K562 (cell line): Measurements from ENCODE around the gene LRRC4C. TPM values are rescaled to one million over a fixed set of nuclear protein-coding genes. Genes with fewer than 3 reads are reported as not detected.

ENCODE experiments used
- ATAC-seq: fragments of 200-7000 bp; cut with Tn5 transposase; 3 replicates; pipeline ENCODE4 v1.9.1; 2020; ENCODE audit warnings: moderate library complexity
- BruUV-seq: library from RNA; stranded (reverse); fragments of 400-500 nt; replicated peaks from 2 replicates; lab custom pipeline; 2021; lab: Mats Ljungman, UMichigan
- CTCF ChIA-PET: fragments of 300-600 bp; formaldehyde crosslinking; extraction: SDS; loops from one replicate; lab custom pipeline; 2021; ENCODE audit warnings: low intra/inter-chr PET ratio; lab: Yijun Ruan, JAX
- POLR2A ChIA-PET: fragments of 300-600, 350-650 bp; sonication (Branson Sonifier 250); formaldehyde crosslinking; extraction: SDS; loops from one replicate; lab custom pipeline; 2021; ENCODE audit warnings: antibody characterized with exemption, inconsistent platforms; lab: Yijun Ruan, JAX
- DNase-seq, 4 experiments: peaks; one replicate each; pipeline versions ENCODE4 v3.0.0 to v3.0.0-alpha.2; 2011 to 2018; ENCODE audit warnings: low spot score in 3 of 4, mixed read lengths in 3 of 4; ENCODE audit errors: extremely low read depth in 1 of 4
- FAIRE-seq: peaks from 2 replicates; lab custom pipeline; 2011; peaks lifted over from hg19 to GRCh38; lab: Jason Lieb, UNC
- H2AFZ ChIP-seq: 2 replicates; pipeline ENCODE4 v1.6.0; 2011; ENCODE audit warnings: low read depth, low read length, control low read depth, inconsistent platforms
- H3K27ac ChIP-seq: fragments of 200-600 bp; 3 replicates; pipeline ENCODE4 v1.8.0; 2011; ENCODE audit warnings: low read depth, mild to moderate bottlenecking, control low read depth, inconsistent platforms, low read length, moderate library complexity, mixed read lengths; ENCODE audit errors: extremely low read depth
- H3K27me3 ChIP-seq, 2 experiments: fragments of 300-600 bp in 1 of 2; 2 replicates in 1 of 2; 3 replicates in 1 of 2; pipeline versions ENCODE4 v1.6.0 to v1.8.0; 2011; ENCODE audit warnings: inconsistent platforms in 2 of 2, low read length in 2 of 2, mild to moderate bottlenecking in 1 of 2, mixed read lengths in 1 of 2, moderate library complexity in 1 of 2; ENCODE audit not compliant: control insufficient read depth in 2 of 2, insufficient read depth in 2 of 2
- H3K36me3 ChIP-seq: fragments of 300-600 bp; 3 replicates; pipeline ENCODE4 v1.8.0; 2011; ENCODE audit warnings: mild to moderate bottlenecking, low read length, inconsistent platforms; ENCODE audit not compliant: control insufficient read depth, insufficient read depth
- H3K4me1 ChIP-seq, 2 experiments: fragments of 200-600 bp in 1 of 2; replicated peaks in 1 of 2; 2 replicates in 1 of 2; 3 replicates in 1 of 2; pipeline versions ENCODE4 v1.5.1 to v1.8.0; 2011; ENCODE audit warnings: inconsistent platforms in 2 of 2, low read length in 2 of 2, mild to moderate bottlenecking in 1 of 2, mixed read lengths in 1 of 2, moderate library complexity in 1 of 2; ENCODE audit not compliant: control insufficient read depth in 2 of 2, insufficient read depth in 2 of 2
- H3K4me2 ChIP-seq: 2 replicates; pipeline ENCODE4 v1.6.1; 2011; ENCODE audit warnings: low read length, control low read depth, inconsistent platforms, mixed read lengths; ENCODE audit not compliant: insufficient read depth
- H3K4me3 ChIP-seq: fragments of 200-600 bp; sonication (generic), shearing (Covaris generic); 2 replicates; pipeline ENCODE4 v1.5.1; 2016; ENCODE audit warnings: control low read depth, inconsistent platforms
- H3K79me2 ChIP-seq: fragments of 200-600 bp; 3 replicates; pipeline ENCODE4 v1.8.0; 2011; ENCODE audit warnings: low read length, inconsistent platforms; ENCODE audit not compliant: control insufficient read depth, insufficient read depth
- H3K9ac ChIP-seq, 2 experiments: 2 replicates each; pipeline versions ENCODE4 v1.6.0 to v1.6.1; 2011; ENCODE audit warnings: low read depth in 2 of 2, low read length in 2 of 2, control low read depth in 1 of 2, inconsistent platforms in 1 of 2, mild to moderate bottlenecking in 1 of 2, mixed read lengths in 1 of 2; ENCODE audit not compliant: insufficient read depth in 1 of 2
- H3K9me1 ChIP-seq: one replicate; pipeline ENCODE4 v1.6.0; 2011; ENCODE audit warnings: inconsistent platforms, mild to moderate bottlenecking, low read length, moderate library complexity; ENCODE audit not compliant: control insufficient read depth, insufficient read depth
- H3K9me3 ChIP-seq: replicated peaks from 2 replicates; pipeline ENCODE4 v1.5.1; 2011; ENCODE audit warnings: low read depth, low read length, inconsistent platforms; ENCODE audit not compliant: control insufficient read depth, insufficient read depth
- H4K20me1 ChIP-seq: replicated peaks from 2 replicates; pipeline ENCODE4 v1.6.1; 2011; ENCODE audit warnings: low read length, inconsistent platforms, mixed read lengths; ENCODE audit not compliant: control insufficient read depth, insufficient read depth
- KAT8 ChIP-seq: fragments of 450-650 bp; IDR thresholded peaks from 2 replicates; pipeline ENCODE4 v1.6.1; 2016; ENCODE audit warnings: low read depth, mild to moderate bottlenecking
- MEF2A ChIP-seq: IDR thresholded peaks from 2 replicates; pipeline ENCODE4 v1.6.1; 2011; ENCODE audit warnings: low read depth, mild to moderate bottlenecking, low read length, moderate library complexity; ENCODE audit not compliant: control insufficient read depth
- RBM22 ChIP-seq: fragments of 200-400 bp; formaldehyde crosslinking; IDR thresholded peaks from 2 replicates; pipeline ENCODE4 v1.6.1; 2018; ENCODE audit warnings: low read length, low read depth; ENCODE audit not compliant: poor library complexity, severe bottlenecking
- SIN3A ChIP-seq, 2 experiments: fragments of 150-350 bp in 1 of 2; IDR thresholded peaks; 2 replicates each; pipeline ENCODE4 v1.6.1; 2011 to 2016; ENCODE audit warnings: borderline replicate concordance in 2 of 2, low read depth in 2 of 2, low read length in 2 of 2, mild to moderate bottlenecking in 2 of 2, moderate library complexity in 2 of 2; ENCODE audit not compliant: control insufficient read depth in 1 of 2
- WGBS: fragments of 100-300 bp; shearing (Covaris generic); methylation state at CpG from one replicate; pipeline ENCODE4 v1.1.6; 2016; ENCODE audit warnings: low coverage, mixed read lengths; ENCODE audit not compliant: insufficient coverage; ENCODE audit errors: missing lambda C conversion rate; 5-methylcytosine and 5-hydroxymethylcytosine counted together
- in situ Hi-C: fragments of 300-500 bp; cut with MboI; formaldehyde crosslinking; loops from 4 replicates; pipeline ENCODE4 v1.15.0; 2018; ENCODE audit warnings: inconsistent platforms, mixed read lengths
- intact Hi-C: fragments of 100-400 bp; cut with micrococcal nuclease; formaldehyde crosslinking; loops from 2 replicates; pipeline ENCODE4 v1.14.2; 2022
- polyA plus RNA-seq, 8 experiments: library from polyadenylated mRNA; depleted of rRNA in 4 of 8; stranded (reverse) in 5 of 8; unstranded in 3 of 8; fragments of >200 nt; fragmentation: Nextera tagmentation in 2 of 8; fragmentation: Illumina TruSeq in 1 of 8; extraction: Ambion mirVana in 2 of 8; extraction: Trizol in 1 of 8; gene quantifications; 2 replicates each; pipeline versions ENCODE4 v1.2.1 to v1.2.3, GENCODE V29; 2011 to 2014; ENCODE audit warnings: inconsistent platforms in 1 of 8, missing spikeins in 1 of 8
- total RNA-seq, 7 experiments: library from RNA; depleted of rRNA in 6 of 7; stranded (reverse); fragments of >200 nt in 6 of 7; fragmentation: Illumina TruSeq in 2 of 7; extraction: Trizol in 2 of 7; gene quantifications; 2 replicates each; pipeline versions ENCODE4 v1.2.1 to v1.2.3, GENCODE V29; 2011 to 2021; ENCODE audit warnings: low replicate concordance in 1 of 7
- TF ChIP-seq, protein P1 (sequence below): sonication (generic); formaldehyde crosslinking; IDR thresholded peaks from 2 replicates; pipeline ENCODE4 v1.8.0; 2022; ENCODE audit warnings: mild to moderate bottlenecking, missing genetic modification reagents, borderline replicate concordance
- TF ChIP-seq, protein P2 (sequence below): fragments of 200-800 bp; sonication (Bioruptor generic); IDR thresholded peaks from 2 replicates; pipeline ENCODE4 v1.6.1; 2017; ENCODE audit warnings: missing genetic modification characterization, missing compliant biosample characterization
- TF ChIP-seq, protein P3 (sequence below), 3 experiments: IDR thresholded peaks in 2 of 3; conservative IDR thresholded peaks in 1 of 3; 2 replicates each; pipeline ENCODE4 v1.5.1; 2011 to 2012; ENCODE audit warnings: low read length in 3 of 3, mild to moderate bottlenecking in 3 of 3, control low read depth in 2 of 3, improper control_type of control experiment in 1 of 3, inconsistent platforms in 1 of 3, low read depth in 1 of 3, mixed read lengths in 1 of 3, moderate library complexity in 1 of 3; ENCODE audit not compliant: insufficient read depth in 2 of 3
- TF ChIP-seq, protein P4 (sequence below): fragments of 250-450 bp; sonication (Bioruptor Pico); IDR thresholded peaks from 2 replicates; pipeline ENCODE4 v1.6.1; 2021; ENCODE audit warnings: mild to moderate bottlenecking
- TF ChIP-seq, protein P5 (sequence below): fragments of 450-650 bp; IDR thresholded peaks from 2 replicates; pipeline ENCODE4 v1.7.1; 2018; ENCODE audit warnings: mild to moderate bottlenecking, low read depth; ENCODE audit not compliant: partially characterized antibody

The LRRC4C gene
- total and polyA plus RNA-seq, 9 of the 15 experiments (the other 6 are each of a cell fraction or from before 2014, with no cell fraction given), result not detected

DNA sequence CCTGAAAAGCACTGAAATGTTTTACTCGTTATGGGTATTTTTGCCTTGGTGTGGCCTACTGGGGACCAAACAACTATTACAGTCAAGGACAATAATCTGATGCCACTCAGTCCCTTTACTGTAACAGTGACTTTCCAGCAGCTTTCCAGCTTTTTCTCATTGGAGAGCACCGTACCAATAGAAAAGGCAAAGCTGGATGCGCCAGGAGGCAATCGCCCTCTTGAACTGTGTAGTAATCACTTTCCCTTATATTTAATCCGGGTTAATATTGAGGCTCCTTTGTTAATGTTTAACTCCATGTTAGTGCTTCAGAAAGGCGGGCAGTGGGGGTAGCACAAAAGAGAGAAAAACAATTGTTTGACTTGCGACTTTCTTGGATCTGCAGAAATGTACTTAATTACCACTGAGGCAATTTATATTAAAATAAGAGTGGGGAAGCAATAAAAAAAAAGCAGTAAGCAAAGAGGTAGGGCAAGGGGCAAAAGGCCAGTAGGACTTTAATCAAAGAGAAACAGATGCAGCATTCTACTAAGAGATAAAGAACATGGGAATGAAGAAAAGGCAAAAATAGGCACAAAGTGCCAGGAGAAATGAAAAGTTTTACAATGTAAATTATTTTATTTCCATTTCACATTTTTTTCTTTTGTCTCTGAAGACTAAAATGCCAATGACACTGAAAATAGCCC, 81.6 kb downstream of the LRRC4C start (continued):
- TF ChIP-seq, protein P1, sequence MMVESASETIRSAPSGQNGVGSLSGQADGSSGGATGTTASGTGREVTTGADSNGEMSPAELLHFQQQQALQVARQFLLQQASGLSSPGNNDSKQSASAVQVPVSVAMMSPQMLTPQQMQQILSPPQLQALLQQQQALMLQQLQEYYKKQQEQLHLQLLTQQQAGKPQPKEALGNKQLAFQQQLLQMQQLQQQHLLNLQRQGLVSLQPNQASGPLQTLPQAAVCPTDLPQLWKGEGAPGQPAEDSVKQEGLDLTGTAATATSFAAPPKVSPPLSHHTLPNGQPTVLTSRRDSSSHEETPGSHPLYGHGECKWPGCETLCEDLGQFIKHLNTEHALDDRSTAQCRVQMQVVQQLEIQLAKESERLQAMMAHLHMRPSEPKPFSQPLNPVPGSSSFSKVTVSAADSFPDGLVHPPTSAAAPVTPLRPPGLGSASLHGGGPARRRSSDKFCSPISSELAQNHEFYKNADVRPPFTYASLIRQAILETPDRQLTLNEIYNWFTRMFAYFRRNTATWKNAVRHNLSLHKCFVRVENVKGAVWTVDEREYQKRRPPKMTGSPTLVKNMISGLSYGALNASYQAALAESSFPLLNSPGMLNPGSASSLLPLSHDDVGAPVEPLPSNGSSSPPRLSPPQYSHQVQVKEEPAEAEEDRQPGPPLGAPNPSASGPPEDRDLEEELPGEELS (CRISPR knock-in tag), result no peak

DNA sequence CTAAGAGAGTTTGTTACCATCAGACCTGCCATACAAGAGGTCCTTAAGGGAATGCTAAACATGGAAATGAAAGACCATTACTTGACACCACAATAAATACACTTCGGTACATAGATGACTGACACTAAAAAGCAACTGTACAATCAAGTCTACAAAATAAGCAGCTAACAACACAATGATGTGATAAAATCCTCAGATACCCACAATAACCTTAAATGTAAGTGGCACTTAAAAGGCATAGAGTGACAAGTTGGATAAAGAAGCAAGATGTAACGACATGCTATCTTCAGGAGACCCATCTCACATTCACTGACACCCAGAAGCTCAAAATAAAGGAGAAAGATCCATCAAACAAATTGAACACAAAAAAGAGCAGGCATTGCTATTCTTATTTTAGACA, 107.6 kb downstream of the LRRC4C start:
- Histone ChIP-seq H3K9ac (no peak overlapping the region), H3K4me2 (no peak overlapping the region), H4K20me1 (no peaks in the 10 kb centered on the region), H2AFZ (no peak overlapping the region), H3K79me2 (no peaks in the 10 kb centered on the region), H3K4me3 (no peak overlapping the region), H3K27ac (no peak overlapping the region), H3K4me1 (no peaks in the 10 kb centered on the region), H3K9me1 (no peaks in the 10 kb centered on the region), H3K27me3 (no peaks in the 10 kb centered on the region), H3K36me3 (no peaks in the 10 kb centered on the region), H3K9me3 (no peaks in the 10 kb centered on the region)
- ATAC-seq (no peak), DNase-seq (no peak), FAIRE-seq (no peak)
- in situ Hi-C loops, result no loop called here
- intact Hi-C loops, result no loop called here
- BruUV-seq, result no TSS peak
- ChIA-PET CTCF (interaction anchor here (0.6 kb wide), 1 partner anchor 14 kb away, joined by 3 read pairs; no protein-coding TSS in a partner anchor), POLR2A (no interaction called here)
- 4% methylated on average over 2 of the region's 2 CpGs for WGBS
- TF ChIP-seq, protein P2, sequence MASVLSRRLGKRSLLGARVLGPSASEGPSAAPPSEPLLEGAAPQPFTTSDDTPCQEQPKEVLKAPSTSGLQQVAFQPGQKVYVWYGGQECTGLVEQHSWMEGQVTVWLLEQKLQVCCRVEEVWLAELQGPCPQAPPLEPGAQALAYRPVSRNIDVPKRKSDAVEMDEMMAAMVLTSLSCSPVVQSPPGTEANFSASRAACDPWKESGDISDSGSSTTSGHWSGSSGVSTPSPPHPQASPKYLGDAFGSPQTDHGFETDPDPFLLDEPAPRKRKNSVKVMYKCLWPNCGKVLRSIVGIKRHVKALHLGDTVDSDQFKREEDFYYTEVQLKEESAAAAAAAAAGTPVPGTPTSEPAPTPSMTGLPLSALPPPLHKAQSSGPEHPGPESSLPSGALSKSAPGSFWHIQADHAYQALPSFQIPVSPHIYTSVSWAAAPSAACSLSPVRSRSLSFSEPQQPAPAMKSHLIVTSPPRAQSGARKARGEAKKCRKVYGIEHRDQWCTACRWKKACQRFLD, result no peak
- TF ChIP-seq, protein P3, sequence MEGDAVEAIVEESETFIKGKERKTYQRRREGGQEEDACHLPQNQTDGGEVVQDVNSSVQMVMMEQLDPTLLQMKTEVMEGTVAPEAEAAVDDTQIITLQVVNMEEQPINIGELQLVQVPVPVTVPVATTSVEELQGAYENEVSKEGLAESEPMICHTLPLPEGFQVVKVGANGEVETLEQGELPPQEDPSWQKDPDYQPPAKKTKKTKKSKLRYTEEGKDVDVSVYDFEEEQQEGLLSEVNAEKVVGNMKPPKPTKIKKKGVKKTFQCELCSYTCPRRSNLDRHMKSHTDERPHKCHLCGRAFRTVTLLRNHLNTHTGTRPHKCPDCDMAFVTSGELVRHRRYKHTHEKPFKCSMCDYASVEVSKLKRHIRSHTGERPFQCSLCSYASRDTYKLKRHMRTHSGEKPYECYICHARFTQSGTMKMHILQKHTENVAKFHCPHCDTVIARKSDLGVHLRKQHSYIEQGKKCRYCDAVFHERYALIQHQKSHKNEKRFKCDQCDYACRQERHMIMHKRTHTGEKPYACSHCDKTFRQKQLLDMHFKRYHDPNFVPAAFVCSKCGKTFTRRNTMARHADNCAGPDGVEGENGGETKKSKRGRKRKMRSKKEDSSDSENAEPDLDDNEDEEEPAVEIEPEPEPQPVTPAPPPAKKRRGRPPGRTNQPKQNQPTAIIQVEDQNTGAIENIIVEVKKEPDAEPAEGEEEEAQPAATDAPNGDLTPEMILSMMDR (IDR thresholded peaks at IDR 0.05 in 2 of 3, conservative IDR thresholded peaks at IDR 0.05 in 1 of 3; ENCODE audit: insufficient read depth in 2 of 3, low read depth in 1 of 3, low read length in 3 of 3), result no peak
- TF ChIP-seq KAT8, result no peak
- no peak for TF ChIP-seq RBM22
- no peak for TF ChIP-seq SIN3A (IDR thresholded peaks at IDR 0.05; ENCODE audit: borderline replicate concordance in 2 of 2, control insufficient read depth in 1 of 2, low read depth in 2 of 2, low read length in 2 of 2)
- TF ChIP-seq, protein P4, sequence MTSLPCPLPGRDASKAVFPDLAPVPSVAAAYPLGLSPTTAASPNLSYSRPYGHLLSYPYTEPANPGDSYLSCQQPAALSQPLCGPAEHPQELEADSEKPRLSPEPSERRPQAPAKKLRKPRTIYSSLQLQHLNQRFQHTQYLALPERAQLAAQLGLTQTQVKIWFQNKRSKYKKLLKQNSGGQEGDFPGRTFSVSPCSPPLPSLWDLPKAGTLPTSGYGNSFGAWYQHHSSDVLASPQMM (CRISPR knock-in tag), result no peak
- TF ChIP-seq, protein P5, sequence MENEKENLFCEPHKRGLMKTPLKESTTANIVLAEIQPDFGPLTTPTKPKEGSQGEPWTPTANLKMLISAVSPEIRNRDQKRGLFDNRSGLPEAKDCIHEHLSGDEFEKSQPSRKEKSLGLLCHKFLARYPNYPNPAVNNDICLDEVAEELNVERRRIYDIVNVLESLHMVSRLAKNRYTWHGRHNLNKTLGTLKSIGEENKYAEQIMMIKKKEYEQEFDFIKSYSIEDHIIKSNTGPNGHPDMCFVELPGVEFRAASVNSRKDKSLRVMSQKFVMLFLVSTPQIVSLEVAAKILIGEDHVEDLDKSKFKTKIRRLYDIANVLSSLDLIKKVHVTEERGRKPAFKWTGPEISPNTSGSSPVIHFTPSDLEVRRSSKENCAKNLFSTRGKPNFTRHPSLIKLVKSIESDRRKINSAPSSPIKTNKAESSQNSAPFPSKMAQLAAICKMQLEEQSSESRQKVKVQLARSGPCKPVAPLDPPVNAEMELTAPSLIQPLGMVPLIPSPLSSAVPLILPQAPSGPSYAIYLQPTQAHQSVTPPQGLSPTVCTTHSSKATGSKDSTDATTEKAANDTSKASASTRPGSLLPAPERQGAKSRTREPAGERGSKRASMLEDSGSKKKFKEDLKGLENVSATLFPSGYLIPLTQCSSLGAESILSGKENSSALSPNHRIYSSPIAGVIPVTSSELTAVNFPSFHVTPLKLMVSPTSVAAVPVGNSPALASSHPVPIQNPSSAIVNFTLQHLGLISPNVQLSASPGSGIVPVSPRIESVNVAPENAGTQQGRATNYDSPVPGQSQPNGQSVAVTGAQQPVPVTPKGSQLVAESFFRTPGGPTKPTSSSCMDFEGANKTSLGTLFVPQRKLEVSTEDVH, result no peak
- no peak for TF ChIP-seq MEF2A
